ENCODE measurements around the gene SLC4A1AP. TPM values are rescaled to one million over a fixed set of nuclear protein-coding genes. Genes with fewer than 3 reads are reported as not detected.

SLC4A1AP gene
- total RNA-seq, 1 donor: 31.1 TPM

GRCh38 chr2:27638709-27639108 lies 25.0 kb upstream of the SLC4A1AP start:
- H3K4me3 ChIP-seq (ENCODE audit: low read depth, low read length): no peak overlapping the region
- DNase-seq (ENCODE audit: low read depth): no peak
- TF ChIP-seq CTCF (IDR thresholded peaks at IDR 0.05; ENCODE audit: insufficient read depth, low read depth, low read length): no peak

- no peak for TF ChIP-seq CTCF (IDR thresholded peaks at IDR 0.05; ENCODE audit: insufficient read depth, low read depth, low read length)
- H3K4me3 ChIP-seq (ENCODE audit: low read depth, low read length): no peak overlapping the region
- no peak for DNase-seq (ENCODE audit: low read depth)
These were observed 22.9 kb upstream of the SLC4A1AP start for GRCh38 chr2:27640722-27641245.

GRCh38 chr2:27645197-27645596 lies 18.5 kb upstream of the SLC4A1AP start:
- DNase-seq (ENCODE audit: low read depth): no peak
- no peak overlapping the region for H3K4me3 ChIP-seq (ENCODE audit: low read depth, low read length)
- TF ChIP-seq CTCF (IDR thresholded peaks at IDR 0.05; ENCODE audit: insufficient read depth, low read depth, low read length): no peak

- no peak overlapping the region for H3K4me3 ChIP-seq (ENCODE audit: low read depth, low read length)
- no peak for DNase-seq (ENCODE audit: low read depth)
- TF ChIP-seq CTCF (IDR thresholded peaks at IDR 0.05; ENCODE audit: insufficient read depth, low read depth, low read length): no peak
These were observed 16.4 kb upstream of the SLC4A1AP start for GRCh38 chr2:27647289-27647688.

GRCh38 chr2:27647737-27648136 lies 16.0 kb upstream of the SLC4A1AP start:
- H3K4me3 ChIP-seq (ENCODE audit: low read depth, low read length): no peak overlapping the region
- no peak for DNase-seq (ENCODE audit: low read depth)

GRCh38 chr2:27651056-27651455 lies 12.6 kb upstream of the SLC4A1AP start:
- no peak for TF ChIP-seq CTCF (IDR thresholded peaks at IDR 0.05; ENCODE audit: insufficient read depth, low read depth, low read length)
- DNase-seq (ENCODE audit: low read depth): no peak
- H3K4me3 ChIP-seq (ENCODE audit: low read depth, low read length): no peak overlapping the region

More at GRCh38 chr2:27647737-27648136, 16.0 kb upstream of the SLC4A1AP start:
- TF ChIP-seq CTCF (IDR thresholded peaks at IDR 0.05; ENCODE audit: insufficient read depth, low read depth, low read length): no peak

GRCh38 chr2:27652341-27652740 lies 11.3 kb upstream of the SLC4A1AP start:
- no peak overlapping the region for H3K4me3 ChIP-seq (ENCODE audit: low read depth, low read length)
- no peak for TF ChIP-seq CTCF (IDR thresholded peaks at IDR 0.05; ENCODE audit: insufficient read depth, low read depth, low read length)
- DNase-seq (ENCODE audit: low read depth): no peak

Measured in fibroblast of villous mesenchyme (primary cell).